Measurements from ENCODE around the gene MUC20.
"Not testable (repeated sequence)": the region's sequence is repeated elsewhere in the genome, so short reads cannot be mapped to it uniquely, and the experiment has no call there.

The MUC20 gene

GRCh38 chr3:195710126-195710905, 10.5 kb upstream of the MUC20 start:
- not testable (repeated sequence) for DNase-seq (ENCODE audit: low read depth)

GRCh38 chr3:195711091-195711812, 9.5 kb upstream of the MUC20 start:
- DNase-seq (ENCODE audit: low read depth), result not testable (repeated sequence)

DNA sequence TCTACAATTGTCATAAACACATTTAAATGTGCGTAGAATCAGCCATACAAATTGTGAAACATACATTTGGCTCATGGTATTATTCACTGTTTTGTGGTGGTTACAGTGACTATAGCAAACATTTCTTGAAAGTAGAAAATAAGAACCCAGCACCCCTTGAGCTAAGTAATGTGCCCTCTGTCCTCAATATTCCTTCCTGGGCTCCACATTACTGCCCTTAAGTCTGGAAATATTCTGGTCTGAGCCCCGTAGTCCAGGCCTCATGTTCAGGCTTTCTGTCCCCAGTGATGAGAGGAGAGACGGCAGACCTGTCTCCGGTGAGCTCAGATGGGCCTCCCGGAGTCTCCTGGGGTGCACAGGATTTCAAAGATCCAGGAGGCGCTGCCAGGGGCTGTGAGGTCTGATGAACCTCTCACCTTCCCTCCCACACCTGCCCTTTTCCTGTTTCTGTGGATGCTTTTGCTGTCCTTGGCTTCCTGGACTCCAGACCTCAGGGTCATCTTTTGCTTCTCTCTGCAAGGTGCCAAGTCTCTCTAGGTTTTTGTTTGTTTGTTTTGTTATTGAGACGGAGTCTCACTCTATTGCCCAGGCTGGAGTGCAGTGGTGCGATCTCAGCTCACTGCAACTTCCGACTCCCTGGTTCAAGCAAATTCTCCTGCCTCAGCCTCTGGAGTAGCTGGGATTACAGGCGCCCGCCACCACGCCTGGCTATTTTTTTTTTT, 8.8 kb upstream of the MUC20 start:
- DNase-seq (ENCODE audit: low read depth), result no peak

GRCh38 chr3:195712535-195712910, 8.3 kb upstream of the MUC20 start:
- not testable (repeated sequence) for DNase-seq (ENCODE audit: low read depth)

DNA sequence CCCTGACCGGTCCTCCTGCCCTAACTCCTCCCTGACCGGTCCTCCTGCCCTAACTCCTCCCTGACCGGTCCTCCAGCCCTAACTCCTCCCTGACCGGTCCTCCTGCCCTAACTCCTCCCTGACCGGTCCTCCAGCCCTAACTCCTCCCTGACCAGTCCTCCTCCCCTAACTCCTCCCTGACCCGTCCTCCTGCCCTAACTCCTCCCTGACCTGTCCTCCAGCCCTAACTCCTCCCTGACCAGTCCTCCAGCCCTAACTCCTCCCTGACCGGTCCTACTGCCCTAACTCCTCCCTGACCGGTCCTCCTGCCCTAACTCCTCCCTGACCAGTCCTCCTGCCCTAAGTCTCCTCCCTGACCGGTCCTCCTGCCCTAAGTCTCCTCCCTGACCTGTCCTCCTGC, 7.6 kb upstream of the MUC20 start:
- DNase-seq (ENCODE audit: low read depth), result not testable (repeated sequence)

DNA sequence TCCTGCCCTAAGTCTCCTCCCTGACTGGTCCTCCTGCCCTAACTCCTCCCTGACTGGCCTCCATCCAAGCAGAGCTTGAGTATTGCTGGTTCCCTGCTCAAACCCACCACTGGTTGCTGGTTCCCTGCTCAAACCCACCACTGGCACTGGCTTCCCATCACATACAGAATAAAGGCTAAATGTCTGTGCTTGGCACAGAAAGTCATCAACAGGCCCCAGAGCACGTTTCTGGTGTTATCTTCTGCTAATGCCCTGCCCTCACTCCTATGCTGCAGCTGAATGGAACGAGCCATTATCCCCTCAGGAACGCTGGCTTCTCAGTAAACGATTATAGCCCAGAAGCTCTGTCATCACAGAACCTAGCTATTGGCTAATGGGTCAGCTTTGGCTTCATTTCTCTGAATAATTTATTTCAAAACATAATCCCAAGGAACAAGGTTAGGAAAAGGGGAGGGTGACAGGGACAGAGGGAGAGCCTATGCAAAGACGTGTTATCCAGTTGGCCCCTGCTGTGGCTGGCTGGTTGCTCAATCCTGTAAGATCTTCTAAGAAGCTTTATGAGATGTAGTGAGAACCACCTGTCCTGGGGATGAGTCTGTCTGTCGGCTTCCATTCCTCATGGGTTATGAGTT, 6.3 kb upstream of the MUC20 start:
- DNase-seq (ENCODE audit: low read depth), result no peak

- DNase-seq (ENCODE audit: low read depth), result no peak
These were observed 5.6 kb upstream of the MUC20 start for GRCh38 chr3:195715134-195715533.

DNA sequence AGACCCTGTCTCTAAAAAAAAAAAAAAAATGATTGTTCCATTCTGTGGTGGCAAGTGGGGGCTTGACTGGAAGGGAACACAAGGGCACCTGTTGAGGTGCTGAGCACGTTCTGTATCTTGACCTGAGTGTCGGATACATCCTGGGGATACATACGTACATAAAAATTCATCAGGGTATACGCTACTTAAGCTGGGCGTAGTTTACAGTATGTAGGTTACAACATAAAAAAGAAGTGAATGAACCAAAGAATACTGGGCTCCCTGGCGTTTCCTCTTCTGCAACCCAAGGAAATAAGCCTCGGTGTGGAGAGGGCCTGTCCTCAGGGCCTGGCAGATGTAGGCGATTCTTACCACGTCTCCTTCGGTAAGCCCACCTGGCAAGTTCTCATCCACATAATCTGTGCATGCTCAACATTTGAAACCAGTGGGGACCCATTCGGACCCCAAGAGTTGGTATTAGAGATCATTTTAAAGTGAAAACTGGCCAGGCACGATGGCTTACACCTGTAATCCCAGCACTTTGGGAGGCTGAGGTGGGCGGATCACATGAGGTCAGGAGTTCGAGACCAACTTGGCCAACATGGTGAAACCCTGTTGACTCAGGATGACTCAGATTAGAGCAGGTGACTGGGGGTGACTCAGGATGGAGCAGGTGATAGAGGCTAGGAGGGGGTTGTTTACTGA, 5.1 kb upstream of the MUC20 start:
- no peak for DNase-seq (ENCODE audit: low read depth)

GRCh38 chr3:195717416-195717815, 3.4 kb upstream of the MUC20 start:
- DNase-seq (ENCODE audit: low read depth), result no peak

DNA sequence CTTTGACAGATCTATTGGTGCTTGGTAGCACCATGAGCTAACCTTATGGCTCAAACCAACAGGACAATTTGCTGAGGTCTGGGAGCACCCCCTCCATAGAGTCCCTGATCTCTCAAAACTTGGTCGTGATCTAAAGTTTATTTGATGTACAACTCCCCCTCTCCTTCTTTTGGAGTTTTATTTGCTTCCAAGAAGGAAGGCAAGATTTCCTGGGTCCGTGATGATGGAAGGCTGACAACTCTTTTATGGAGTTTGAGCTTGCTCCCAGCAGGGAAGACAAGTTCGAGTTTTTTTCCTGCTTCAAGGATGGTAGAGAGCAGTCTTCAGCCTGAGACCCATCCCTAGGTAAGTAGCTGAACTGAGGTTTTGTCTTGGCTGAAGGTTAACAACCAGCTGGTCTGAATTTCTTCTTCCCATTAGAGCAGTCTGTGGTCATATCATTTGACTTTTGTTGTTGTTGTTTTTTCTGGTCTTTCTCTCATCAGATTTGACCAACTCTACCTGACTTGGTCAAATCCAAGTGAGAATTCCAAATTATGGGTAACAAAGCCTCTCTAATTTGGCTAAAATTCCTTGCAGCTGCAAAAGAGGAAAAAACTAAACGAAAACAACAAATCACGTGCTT, 2.8 kb upstream of the MUC20 start:
- no peak for DNase-seq (ENCODE audit: low read depth)

DNA sequence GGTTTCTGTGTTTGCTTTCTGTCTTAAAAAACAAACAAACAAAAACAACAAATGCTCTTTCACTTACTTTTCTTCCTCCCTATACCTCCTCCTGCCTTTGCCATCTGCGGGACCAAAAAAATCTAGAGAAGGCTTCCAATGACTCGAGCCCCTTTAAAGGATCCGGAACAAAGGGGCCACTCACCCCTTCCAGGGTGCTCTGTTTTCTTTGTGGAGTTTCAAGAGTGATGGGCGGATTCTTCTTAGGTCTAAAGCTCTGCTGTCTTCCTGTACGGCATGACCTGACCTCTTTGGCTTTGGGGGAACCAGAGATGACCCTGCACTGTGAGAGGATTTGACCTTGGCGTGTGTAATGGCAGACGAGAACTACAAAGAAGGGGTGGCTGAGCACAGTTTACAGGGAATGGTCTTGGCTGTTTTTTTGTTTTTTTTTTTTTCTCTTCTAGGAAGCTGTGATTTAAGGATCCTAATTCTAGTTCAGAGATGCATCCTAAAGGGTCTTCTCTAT, 2.2 kb upstream of the MUC20 start:
- DNase-seq (ENCODE audit: low read depth), result no peak

DNA sequence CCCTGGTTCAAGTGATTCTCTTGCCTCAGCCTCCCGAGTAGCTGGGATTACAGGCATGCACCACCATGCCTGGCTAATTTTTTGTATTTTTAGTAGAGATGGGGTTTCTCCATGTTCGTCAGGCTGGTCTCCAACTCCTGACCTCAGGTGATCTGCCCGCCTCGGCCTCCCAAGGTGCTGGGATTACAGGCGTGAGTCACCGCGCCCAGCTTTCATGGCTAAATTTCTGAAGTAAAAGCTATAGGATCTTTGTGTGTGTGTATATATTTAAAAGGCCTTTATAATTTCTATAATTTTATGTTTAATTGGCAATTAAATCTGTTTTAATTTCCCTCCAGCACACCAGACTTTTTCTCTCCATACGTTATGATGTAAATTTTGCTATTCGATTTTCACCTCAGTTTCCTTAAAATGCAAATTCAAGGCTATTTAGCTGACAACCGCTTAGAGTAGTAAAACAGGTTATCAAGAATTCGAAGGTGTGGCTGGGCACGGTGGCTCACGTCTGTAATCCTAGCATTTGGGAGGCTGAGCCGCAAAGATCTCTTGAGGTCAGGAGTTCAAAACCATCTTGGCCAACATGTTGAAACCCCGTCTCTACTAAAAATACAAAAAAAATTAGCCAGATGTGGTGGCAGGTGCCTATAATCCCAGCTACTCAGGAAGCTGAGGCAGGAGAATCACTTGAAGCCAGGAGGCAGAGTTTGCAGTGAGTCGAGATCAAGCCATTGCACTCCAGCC, 1.1 kb upstream of the MUC20 start:
- not testable (repeated sequence) for DNase-seq (ENCODE audit: low read depth)

DNA sequence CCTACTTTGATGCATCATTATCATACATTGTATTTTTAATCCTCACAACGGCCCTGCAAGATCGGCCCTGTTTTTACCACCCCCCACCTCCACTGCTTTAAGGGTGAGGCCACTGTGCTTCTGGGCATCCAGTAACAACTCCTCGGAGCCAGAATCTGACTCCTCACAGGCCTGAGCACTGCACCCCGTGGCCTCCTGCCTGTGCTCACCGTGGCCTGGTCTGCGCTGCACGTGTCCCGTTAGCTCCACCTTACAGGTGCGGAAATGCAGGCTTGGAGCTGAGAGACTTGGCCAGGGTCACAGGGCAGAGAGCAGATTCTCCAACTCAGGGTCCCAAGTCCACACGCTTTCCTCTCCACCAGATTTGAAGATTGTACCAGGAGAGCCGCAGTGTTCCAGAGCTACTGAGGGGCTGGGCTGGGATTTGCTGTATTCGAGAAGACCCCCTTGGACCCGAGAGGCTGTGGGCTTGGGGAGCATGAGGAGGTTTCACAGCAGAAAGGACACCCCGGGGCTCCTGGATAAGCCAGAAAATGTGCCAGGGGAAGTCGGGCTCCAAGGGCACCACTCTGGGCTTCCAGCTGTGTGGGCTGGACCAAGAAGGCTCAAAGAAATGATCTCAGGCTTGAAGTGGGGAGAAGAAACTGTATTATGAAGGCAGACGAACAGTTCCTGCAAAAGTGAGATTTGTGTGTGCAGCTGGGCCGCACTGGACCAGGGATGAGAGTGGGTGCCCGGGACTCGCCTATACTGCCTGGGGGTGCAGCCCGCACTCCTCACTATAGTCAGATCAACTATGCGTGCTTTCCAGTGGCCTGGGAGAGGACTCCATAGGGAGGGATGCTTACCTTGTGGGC, 1.6 kb downstream of the MUC20 start:
- not testable (repeated sequence) for DNase-seq (ENCODE audit: low read depth)

- not testable (repeated sequence) for DNase-seq (ENCODE audit: low read depth)
These were observed 2.2 kb downstream of the MUC20 start for GRCh38 chr3:195722996-195723345.

DNA sequence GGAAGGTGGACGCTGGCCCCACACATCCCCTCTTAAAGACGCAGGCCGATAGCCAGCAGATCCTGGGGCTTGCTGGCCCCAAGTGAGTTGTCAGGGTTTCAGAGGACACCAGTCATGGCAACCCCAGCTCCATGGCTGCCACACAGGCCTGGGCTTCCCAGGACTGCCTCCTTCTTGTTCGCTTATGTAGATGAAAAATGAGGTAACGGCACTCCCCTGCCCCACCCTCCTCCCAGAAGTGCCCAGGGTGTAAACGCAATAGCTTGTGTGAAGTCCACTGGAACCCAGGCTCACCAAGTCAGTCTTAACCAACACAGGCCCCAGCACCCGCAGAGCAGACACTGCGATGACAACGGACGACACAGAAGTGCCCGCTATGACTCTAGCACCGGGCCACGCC, 3.6 kb downstream of the MUC20 start:
- DNase-seq (ENCODE audit: low read depth), result not testable (repeated sequence)

GRCh38 chr3:195725916-195726740, 5.3 kb downstream of the MUC20 start:
- not testable (repeated sequence) for DNase-seq (ENCODE audit: low read depth)

DNA sequence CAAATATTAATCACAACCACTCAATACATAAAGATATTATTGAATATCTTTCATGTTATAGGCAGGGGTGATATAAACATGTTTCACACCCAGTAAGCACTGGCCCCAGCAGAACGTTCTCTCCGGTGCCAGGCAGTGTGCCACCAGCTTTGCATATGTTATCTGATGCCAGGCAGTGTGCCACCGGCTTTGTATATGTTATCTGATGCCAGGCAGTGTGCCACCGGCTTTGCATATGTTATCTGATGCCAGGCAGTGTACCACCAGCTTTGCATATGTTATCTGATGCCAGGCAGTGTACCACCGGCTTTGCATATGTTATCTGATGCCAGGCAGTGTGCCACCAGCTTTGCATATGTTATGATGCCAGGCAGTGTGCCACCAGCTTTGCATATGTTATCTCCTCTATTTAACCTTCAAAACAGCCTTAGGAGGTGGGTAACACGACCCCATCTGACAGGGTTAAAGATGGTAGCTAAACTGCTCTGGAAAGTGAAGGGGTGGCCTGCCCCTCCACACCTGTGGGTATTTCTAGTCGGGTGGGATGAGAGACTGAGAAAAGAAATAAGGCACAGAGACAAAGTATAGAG, 6.9 kb downstream of the MUC20 start:
- no peak for DNase-seq (ENCODE audit: low read depth)

DNA sequence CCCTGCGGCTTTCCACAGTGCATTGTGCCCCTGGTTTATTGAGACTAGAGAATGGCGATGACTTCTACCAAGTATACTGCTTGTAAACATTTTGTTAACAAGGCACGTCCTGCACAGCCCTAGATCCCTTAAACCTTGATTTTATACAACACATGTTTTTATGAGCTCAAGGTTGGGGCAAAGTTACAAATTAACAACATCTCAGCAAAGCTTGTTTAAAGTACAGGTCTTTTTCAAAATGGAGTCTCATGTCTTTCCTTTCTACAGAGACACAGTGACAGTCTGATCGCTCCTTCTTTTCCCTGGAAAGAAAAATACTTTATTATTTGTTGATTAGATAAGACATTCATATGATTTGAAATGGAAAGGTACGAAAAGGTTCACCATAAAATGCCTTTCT, 8.0 kb downstream of the MUC20 start:
- not testable (repeated sequence) for DNase-seq (ENCODE audit: low read depth)
